Smooth muscle cell (in vitro differentiated cells): Measurements from ENCODE around the gene PDLIM3. TPM values are rescaled to one million over a fixed set of nuclear protein-coding genes. Genes with fewer than 3 reads are reported as not detected.

ENCODE experiments used
- DNase-seq: peaks from one replicate; lab custom pipeline; 2025; ENCODE audit not compliant: unreplicated experiment; lab: John Stamatoyannopoulos, UW
- H2AFZ ChIP-seq: fragments of 200-600 bp; sonication (generic); 2 replicates; pipeline ENCODE4 v1.6.0; 2016; ENCODE audit warnings: antibody characterized with exemption, low read depth, mild to moderate bottlenecking
- H3F3A ChIP-seq: fragments of 200-600 bp; sonication (generic); 2 replicates; pipeline ENCODE4 v1.6.0; 2017; ENCODE audit warnings: antibody characterized with exemption, low read depth
- H3K27ac ChIP-seq: fragments of 200-600 bp; sonication (generic); 2 replicates; pipeline ENCODE4 v1.5.1; 2016; ENCODE audit warnings: low read depth, mild to moderate bottlenecking
- H3K27me3 ChIP-seq: fragments of 200-600 bp; sonication (generic); 2 replicates; pipeline ENCODE4 v1.6.1; 2016; ENCODE audit warnings: low read depth, mild to moderate bottlenecking
- H3K36me3 ChIP-seq: fragments of 200-600 bp; sonication (generic); 2 replicates; pipeline ENCODE4 v1.5.1; 2016; ENCODE audit warnings: low read depth
- H3K4me1 ChIP-seq: fragments of 200-600 bp; sonication (generic); 2 replicates; pipeline ENCODE4 v1.5.1; 2016; ENCODE audit warnings: low read depth
- H3K4me2 ChIP-seq: fragments of 200-600 bp; sonication (generic); 2 replicates; pipeline ENCODE4 v1.6.0; 2016; ENCODE audit warnings: mild to moderate bottlenecking
- H3K4me3 ChIP-seq: fragments of 200-600 bp; sonication (generic); 2 replicates; pipeline ENCODE4 v1.5.1; 2016; ENCODE audit warnings: mild to moderate bottlenecking
- H3K79me2 ChIP-seq: fragments of 200-600 bp; sonication (generic); 2 replicates; pipeline ENCODE4 v1.6.0; 2016; ENCODE audit warnings: low read depth, mild to moderate bottlenecking
- H3K9ac ChIP-seq: fragments of 200-600 bp; sonication (generic); 2 replicates; pipeline ENCODE4 v1.6.0; 2016; ENCODE audit warnings: low read depth
- H3K9me3 ChIP-seq: fragments of 200-600 bp; sonication (generic); replicated peaks from 2 replicates; pipeline ENCODE4 v1.5.1; 2016; ENCODE audit warnings: low read depth
- H4K20me1 ChIP-seq: fragments of 200-600 bp; sonication (generic); 2 replicates; pipeline ENCODE4 v1.6.0; 2016; ENCODE audit warnings: low read depth
- CTCF ChIP-seq: fragments of 200-600 bp; sonication (generic); IDR thresholded peaks from 2 replicates; pipeline ENCODE4 v1.5.1; 2017; ENCODE audit warnings: borderline replicate concordance, mild to moderate bottlenecking, antibody characterized with exemption; ENCODE audit not compliant: insufficient read depth, poor library complexity, severe bottlenecking
- WGBS: methylation state at CpG from one replicate; pipeline ENCODE4 v1.1.7; 2016; ENCODE audit warnings: low lambda C conversion rate; 5-methylcytosine and 5-hydroxymethylcytosine counted together
- polyA plus RNA-seq: library from polyadenylated mRNA; unstranded; fragments of >200 nt; fragmentation: Nextera tagmentation; extraction: Ambion mirVana; gene quantifications from 2 replicates; pipeline ENCODE4 v1.2.1, GENCODE V29; 2016
- total RNA-seq: library from RNA; depleted of rRNA; stranded (reverse); fragments of >200 nt; gene quantifications from 2 replicates; pipeline ENCODE4 v1.2.3, GENCODE V29; 2014

The PDLIM3 gene
- total and polyA plus RNA-seq, 2 experiments from 2014 or later: 356 to 691 TPM

DNA sequence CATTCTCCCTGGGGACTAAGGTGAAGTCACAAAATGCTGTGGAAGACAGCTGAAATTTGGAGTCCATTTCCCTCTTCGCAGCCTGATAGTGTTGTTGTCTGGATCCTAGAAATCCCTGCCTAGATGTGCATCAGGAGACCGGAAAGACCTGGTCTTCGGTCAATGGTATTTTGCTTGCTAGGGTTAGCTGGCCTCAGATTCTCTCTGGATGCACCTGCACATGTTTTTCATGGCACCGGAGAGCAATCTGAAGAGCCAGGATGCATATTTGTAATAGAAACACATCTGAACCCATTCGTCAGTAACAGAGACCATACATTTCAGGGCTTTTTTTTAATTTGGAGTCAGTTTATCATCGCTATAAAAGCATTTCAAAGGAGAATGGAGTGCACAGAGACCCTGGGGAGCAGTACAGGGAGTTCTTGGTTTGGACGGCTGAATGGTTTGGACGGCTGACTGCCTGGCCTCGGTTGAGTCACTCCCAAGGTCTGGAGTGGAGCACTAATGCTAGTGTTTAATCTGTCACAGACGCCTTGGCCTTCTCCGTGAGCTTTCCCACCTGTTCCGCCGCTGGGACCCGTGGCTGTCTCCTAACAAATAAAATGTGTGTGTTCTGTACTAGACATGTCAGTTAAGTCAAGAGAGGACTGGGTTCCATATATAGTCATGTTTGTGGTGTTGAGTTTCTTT, 7.5 kb upstream of the PDLIM3 start:
- no peak overlapping the region for H2AFZ ChIP-seq
- H3K9me3 ChIP-seq: no peaks in the 10 kb centered on the region
- no peak for DNase-seq
- no peak overlapping the region for H3K4me2 ChIP-seq
- WGBS: 75% methylated on average over 14 of the region's 14 CpGs
- no peaks in the 10 kb centered on the region for H3F3A ChIP-seq
- no peaks in the 10 kb centered on the region for H3K27me3 ChIP-seq
- H4K20me1 ChIP-seq: no peaks in the 10 kb centered on the region
- H3K79me2 ChIP-seq: no peaks in the 10 kb centered on the region
- no peak overlapping the region for H3K4me3 ChIP-seq
- no peak overlapping the region for H3K27ac ChIP-seq
- no peaks in the 10 kb centered on the region for H3K36me3 ChIP-seq
- TF ChIP-seq CTCF: no peak
- no peaks in the 10 kb centered on the region for H3K4me1 ChIP-seq
- no peak overlapping the region for H3K9ac ChIP-seq

- no peak for TF ChIP-seq CTCF
- no peaks in the 10 kb centered on the region for H3K36me3 ChIP-seq
- H4K20me1 ChIP-seq: no peaks in the 10 kb centered on the region
- H3K4me3 ChIP-seq: no peak overlapping the region
- H3K27ac ChIP-seq: no peak overlapping the region
- no peak overlapping the region for H3K4me2 ChIP-seq
- H3K79me2 ChIP-seq: no peaks in the 10 kb centered on the region
- 87% methylated on average over 10 of the region's 10 CpGs for WGBS
- H3K4me1 ChIP-seq: no peaks in the 10 kb centered on the region
- no peak for DNase-seq
- H3K27me3 ChIP-seq: no peaks in the 10 kb centered on the region
- no peak overlapping the region for H3K9ac ChIP-seq
- no peaks in the 10 kb centered on the region for H3F3A ChIP-seq
- no peaks in the 10 kb centered on the region for H3K9me3 ChIP-seq
- no peak overlapping the region for H2AFZ ChIP-seq
Observed at GRCh38 chr4:185541251-185541727, 6.0 kb upstream of the PDLIM3 start.

DNA sequence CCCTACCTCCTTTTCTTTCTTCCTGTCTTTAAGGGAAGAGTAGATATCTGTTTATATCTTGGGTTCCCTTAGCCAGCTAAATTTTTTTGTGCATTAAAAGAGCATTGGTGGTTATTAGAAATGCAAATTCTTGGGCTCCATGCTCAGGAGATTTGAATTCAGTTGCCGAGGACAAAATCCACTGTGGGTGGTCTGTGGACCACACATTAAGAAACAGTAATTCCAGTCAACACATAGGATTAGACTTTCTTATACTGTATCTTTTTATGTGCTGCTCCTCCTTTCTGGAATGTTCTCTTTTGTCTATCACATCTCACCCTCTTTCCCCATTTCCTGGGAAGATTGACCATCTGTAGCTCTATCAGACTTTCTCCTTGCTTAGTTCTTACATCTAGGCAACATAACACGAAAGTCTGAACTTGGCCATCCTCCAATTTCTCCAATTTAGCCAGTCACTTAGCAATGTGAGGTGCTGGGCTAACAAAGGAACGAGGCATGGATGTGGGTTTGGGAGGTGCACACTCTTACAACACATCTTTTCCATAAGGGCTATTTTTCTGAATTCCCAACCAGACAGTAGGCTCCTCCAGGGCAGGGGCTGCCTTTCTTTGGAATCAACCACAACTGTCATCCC, 5.3 kb upstream of the PDLIM3 start:
- Histone ChIP-seq H3F3A (peaks cover 5% of the 10 kb centered on the region), H3K9me3 (no peaks in the 10 kb centered on the region), H3K4me2 (no peak overlapping the region), H3K27me3 (no peaks in the 10 kb centered on the region), H4K20me1 (no peaks in the 10 kb centered on the region), H3K4me1 (peaks cover 4% of the 10 kb centered on the region), H3K27ac (no peak overlapping the region), H3K9ac (no peak overlapping the region), H3K36me3 (no peaks in the 10 kb centered on the region), H3K4me3 (no peak overlapping the region), H2AFZ (no peak overlapping the region), H3K79me2 (no peaks in the 10 kb centered on the region)
- WGBS: 74% methylated on average over 3 of the region's 3 CpGs
- DNase-seq: no peak
- TF ChIP-seq CTCF: no peak
